HepG2 (cell line): Measurements from ENCODE around the gene ZNF235. TPM values are rescaled to one million over a fixed set of nuclear protein-coding genes. Genes with fewer than 3 reads are reported as not detected.

Source experiments
- ASH2L ChIP-seq: fragments of 300-600, 200-600 bp; sonication (generic); IDR thresholded peaks from 2 replicates; pipeline ENCODE4 v1.7.0; 2017; ENCODE audit warnings: low read depth, mild to moderate bottlenecking, moderate library complexity, mixed read lengths, low read length; ENCODE audit not compliant: insufficient read length
- CC2D1A ChIP-seq: sonication (generic); formaldehyde crosslinking; IDR thresholded peaks from 2 replicates; pipeline ENCODE4 v1.8.1; 2023; ENCODE audit warnings: mild to moderate bottlenecking, missing genetic modification reagents
- ERF ChIP-seq: IDR thresholded peaks from 2 replicates; pipeline ENCODE4 v1.6.1; 2018; ENCODE audit warnings: missing biosample characterization, missing genetic modification reagents
- FOXO1 ChIP-seq: sonication (generic); formaldehyde crosslinking; IDR thresholded peaks from 2 replicates; pipeline ENCODE4 v1.4.0; 2020; ENCODE audit warnings: missing genetic modification reagents
- HNRNPH1 ChIP-seq: fragments of 200-400 bp; formaldehyde crosslinking; optimal IDR thresholded peaks from 2 replicates; pipeline ENCODE3; 2017; ENCODE audit warnings: mild to moderate bottlenecking, low read depth, low read length
- KIAA2018 ChIP-seq: sonication (generic); formaldehyde crosslinking; IDR thresholded peaks from 2 replicates; pipeline ENCODE4 v1.5.0; 2020; ENCODE audit warnings: mild to moderate bottlenecking, missing genetic modification reagents, borderline replicate concordance
- LRRFIP1 ChIP-seq: sonication (generic); formaldehyde crosslinking; conservative IDR thresholded peaks from 2 replicates; pipeline ENCODE4 v1.4.0; 2020; ENCODE audit warnings: missing genetic modification reagents
- MED8 ChIP-seq: sonication (generic); formaldehyde crosslinking; IDR thresholded peaks from 2 replicates; pipeline ENCODE4 v1.8.1; 2023; ENCODE audit warnings: mild to moderate bottlenecking, missing genetic modification reagents; ENCODE audit not compliant: insufficient replicate concordance
- NFE2L1 ChIP-seq: sonication (generic); formaldehyde crosslinking; IDR thresholded peaks from 2 replicates; pipeline ENCODE4 v1.4.0; 2020; ENCODE audit warnings: missing genetic modification reagents, mild to moderate bottlenecking, borderline replicate concordance
- NR2C2 ChIP-seq: sonication (generic); formaldehyde crosslinking; IDR thresholded peaks from 2 replicates; pipeline ENCODE4 v1.4.0; 2020; ENCODE audit warnings: missing genetic modification reagents, mild to moderate bottlenecking, moderate library complexity, borderline replicate concordance
- RFX3 ChIP-seq: IDR thresholded peaks from 2 replicates; pipeline ENCODE4 v1.6.1; 2016; ENCODE audit warnings: missing biosample characterization, missing genetic modification reagents
- TOPORS ChIP-seq: sonication (generic); formaldehyde crosslinking; IDR thresholded peaks from 2 replicates; pipeline ENCODE4 v1.8.0; 2023; ENCODE audit warnings: mild to moderate bottlenecking, missing genetic modification reagents
- ZBTB49 ChIP-seq: sonication (generic); formaldehyde crosslinking; IDR thresholded peaks from 2 replicates; pipeline ENCODE4 v1.4.0; 2020; ENCODE audit warnings: missing genetic modification reagents, borderline replicate concordance
- ZFP1 ChIP-seq: IDR thresholded peaks from 2 replicates; pipeline ENCODE4 v1.6.1; 2016
- ZNF10 ChIP-seq: sonication (generic); formaldehyde crosslinking; IDR thresholded peaks from 2 replicates; pipeline ENCODE4 v1.4.0; 2020; ENCODE audit warnings: mild to moderate bottlenecking, low read depth, missing genetic modification reagents, borderline replicate concordance
- ZNF3 ChIP-seq: IDR thresholded peaks from 2 replicates; pipeline ENCODE4 v1.7.0; 2017; ENCODE audit warnings: inconsistent platforms
- ZNF589 ChIP-seq: sonication (generic); formaldehyde crosslinking; conservative IDR thresholded peaks from 2 replicates; pipeline ENCODE4 v1.8.0; 2022; ENCODE audit warnings: mild to moderate bottlenecking, moderate library complexity, missing genetic modification reagents
- ZNF703 ChIP-seq: sonication (generic); formaldehyde crosslinking; IDR thresholded peaks from 2 replicates; pipeline ENCODE4 v1.5.1; 2020; ENCODE audit warnings: missing genetic modification reagents, mild to moderate bottlenecking, moderate library complexity, borderline replicate concordance
- polyA plus RNA-seq, 8 experiments: library from polyadenylated mRNA; depleted of rRNA in 3 of 8; stranded (reverse) in 7 of 8; unstranded in 1 of 8; fragments of >200 nt; fragmentation: Illumina TruSeq in 4 of 8; extraction: Trizol in 4 of 8; gene quantifications; 2 replicates each; pipeline versions ENCODE4 v1.2.1 to v1.2.3, GENCODE V29; 2011 to 2016; ENCODE audit warnings: low read depth in 4 of 8, missing spikeins in 1 of 8, mixed read lengths in 1 of 8; ENCODE audit not compliant: insufficient read depth in 1 of 8
- total RNA-seq, 5 experiments: library from RNA; depleted of rRNA; stranded (reverse); fragments of >200 nt; fragmentation: Illumina TruSeq; extraction: Trizol; gene quantifications; 2 replicates each; pipeline ENCODE4 v1.2.3, GENCODE V29; 2016; ENCODE audit warnings: low read depth in 1 of 5

Gene ZNF235
- total and polyA plus RNA-seq, 2 of the 13 experiments (the other 11 are each of a cell fraction or from before 2014, with no cell fraction given): 4.8 to 5.5 TPM

GRCh38 chr19:44304659-44305193 is at the start of gene ZNF235 (continued):
- TF ChIP-seq NFE2L1 (CRISPR knock-in tag): 0 out of 2 replicates have a peak, but pooled peaks have one; percentile 49
- TF ChIP-seq CC2D1A (CRISPR knock-in tag): no peak
- TF ChIP-seq ZNF703: no peak
- TF ChIP-seq ZBTB49 (CRISPR knock-in tag): no peak
- TF ChIP-seq HNRNPH1: no peak
- no peak for TF ChIP-seq ZNF589 (CRISPR knock-in tag)
- TF ChIP-seq KIAA2018 (CRISPR knock-in tag): no peak
- no peak for TF ChIP-seq TOPORS (CRISPR knock-in tag)
- no peak for TF ChIP-seq LRRFIP1 (CRISPR knock-in tag)
- TF ChIP-seq MED8 (CRISPR knock-in tag): no peak
- no peak for TF ChIP-seq FOXO1 (CRISPR knock-in tag)
- peak; percentile 62 for TF ChIP-seq ERF (CRISPR knock-in tag)
- TF ChIP-seq RFX3 (CRISPR knock-in tag): no peak
- TF ChIP-seq NR2C2 (CRISPR knock-in tag): peak; percentile 90
- TF ChIP-seq ASH2L: peak; percentile 51
- TF ChIP-seq ZFP1 (CRISPR knock-in tag): no peak
- TF ChIP-seq ZNF3 (CRISPR knock-in tag): no peak
- TF ChIP-seq ZNF10 (CRISPR knock-in tag): no peak
